PC-9 (cell line): ENCODE measurements around the gene PLIN4. TPM values are rescaled to one million over a fixed set of nuclear protein-coding genes. Genes with fewer than 3 reads are reported as not detected.

Experiments used
- BruUV-seq: library from RNA; stranded (reverse); fragments of 400-500 nt; replicated peaks from 2 replicates; lab custom pipeline; 2021; lab: Mats Ljungman, UMichigan
- CTCF ChIA-PET: fragments of 300-600 bp; sonication (Branson Sonifier 250); formaldehyde crosslinking; loops from one replicate; lab custom pipeline; 2022; ENCODE audit warnings: antibody characterized with exemption; lab: Charles Lee
- POLR2A ChIA-PET: fragments of 300-600 bp; sonication (Branson Sonifier 250); formaldehyde crosslinking; loops from one replicate; lab custom pipeline; 2022; ENCODE audit warnings: antibody characterized with exemption; ENCODE audit not compliant: unreplicated experiment; lab: Charles Lee
- DNase-seq, 2 experiments: peaks; one replicate each; pipeline versions ENCODE4 v3.0.0 to v3.0.0-alpha.2; 2015 to 2022; ENCODE audit warnings: mixed read lengths in 1 of 2
- H2AFZ ChIP-seq: fragments of 200-600 bp; sonication (generic); 2 replicates; pipeline ENCODE4 v1.8.1; 2017; ENCODE audit warnings: antibody characterized with exemption
- H3F3A ChIP-seq: fragments of 200-600 bp; sonication (generic); 2 replicates; pipeline ENCODE4 v1.8.1; 2017; ENCODE audit warnings: antibody characterized with exemption, mild to moderate bottlenecking, low read depth; ENCODE audit not compliant: insufficient read depth
- H3K27ac ChIP-seq: fragments of 200-600 bp; sonication (generic); 2 replicates; pipeline ENCODE4 v1.6.1; 2016; ENCODE audit warnings: mixed run types
- H3K27me3 ChIP-seq: fragments of 200-600 bp; sonication (generic); 2 replicates; pipeline ENCODE4 v1.6.1; 2016; ENCODE audit warnings: low read depth, mixed run types; ENCODE audit not compliant: insufficient read depth
- H3K36me3 ChIP-seq: fragments of 200-600 bp; sonication (generic); 2 replicates; pipeline ENCODE4 v1.6.1; 2016; ENCODE audit warnings: low read depth, mixed run types
- H3K4me1 ChIP-seq: fragments of 200-600 bp; sonication (generic); replicated peaks from 2 replicates; pipeline ENCODE4 v1.6.1; 2016; ENCODE audit warnings: mixed run types; ENCODE audit not compliant: insufficient read depth
- H3K4me2 ChIP-seq: fragments of 200-600 bp; sonication (generic); 2 replicates; pipeline ENCODE4 v1.6.1; 2017; ENCODE audit warnings: mixed run types
- H3K4me3 ChIP-seq: fragments of 200-600 bp; sonication (generic); 2 replicates; pipeline ENCODE4 v1.6.1; 2016; ENCODE audit warnings: mixed run types
- H3K79me2 ChIP-seq: fragments of 200-600 bp; sonication (generic); 2 replicates; pipeline ENCODE4 v1.6.1; 2017; ENCODE audit warnings: low read depth, mixed run types
- H3K9me2 ChIP-seq: fragments of 200-600 bp; sonication (generic); 2 replicates; pipeline ENCODE4 v1.8.1; 2017; ENCODE audit warnings: mild to moderate bottlenecking; ENCODE audit not compliant: insufficient read depth
- H3K9me3 ChIP-seq: fragments of 200-600 bp; sonication (generic); 2 replicates; pipeline ENCODE4 v1.8.1; 2016; ENCODE audit warnings: low read depth; ENCODE audit not compliant: insufficient read depth
- H4K20me1 ChIP-seq: fragments of 200-600 bp; sonication (generic); 2 replicates; pipeline ENCODE4 v1.8.1; 2017; ENCODE audit not compliant: insufficient read depth
- CTCF ChIP-seq: fragments of 200-600 bp; sonication (generic); conservative IDR thresholded peaks from 2 replicates; pipeline ENCODE4 v1.6.1; 2017; ENCODE audit warnings: mixed run types, antibody characterized with exemption, mild to moderate bottlenecking, moderate library complexity
- EZH2 ChIP-seq: fragments of 200-600 bp; sonication (generic); IDR thresholded peaks from 2 replicates; pipeline ENCODE4 v1.8.0; 2017; ENCODE audit warnings: antibody characterized with exemption, low read depth
- intact Hi-C: fragments of 100-400 bp; cut with micrococcal nuclease; formaldehyde crosslinking; loops from one replicate; pipeline ENCODE4 v1.10.0; 2022; ENCODE audit not compliant: unreplicated experiment
- total RNA-seq: library from RNA; stranded (reverse); gene quantifications from 2 replicates; pipeline ENCODE4 v1.2.3, GENCODE V29; 2021

PLIN4 gene
- total RNA-seq, 1 experiment from 2014 or later: 1.6 TPM

DNA sequence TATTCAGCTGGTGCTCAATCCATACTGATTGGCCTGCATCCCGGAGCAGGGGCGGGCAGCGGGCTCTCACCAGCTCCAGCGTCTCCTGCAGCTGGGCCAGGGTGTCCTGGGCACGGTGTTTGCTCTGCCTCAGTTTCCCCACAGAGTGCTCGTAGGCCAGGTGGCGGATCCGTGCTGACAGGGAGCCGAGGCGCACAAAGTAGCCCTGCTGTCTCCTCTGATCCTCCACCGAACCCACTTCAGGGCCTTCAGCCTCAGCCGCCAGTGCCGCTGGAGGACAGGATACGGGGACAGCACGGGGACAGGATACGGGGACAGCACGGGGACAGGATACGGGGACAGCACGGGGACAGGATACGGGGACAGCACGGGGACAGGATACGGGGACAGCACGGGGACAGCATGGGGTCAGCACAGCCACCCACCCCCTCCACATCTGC lies 7.3 kb upstream of the PLIN4 start:
- Histone ChIP-seq H3K79me2 (no peaks in the 10 kb centered on the region), H3K36me3 (no peaks in the 10 kb centered on the region), H4K20me1 (no peaks in the 10 kb centered on the region), H3K9me3 (no peaks in the 10 kb centered on the region), H3K4me3 (no peak overlapping the region), H3K27ac (no peak overlapping the region), H2AFZ (no peak overlapping the region), H3K4me2 (no peak overlapping the region), H3F3A (peaks cover 12% of the 10 kb centered on the region; the same call in 1 of the 2 replicates), H3K9me2 (no peaks in the 10 kb centered on the region), H3K27me3 (no peaks in the 10 kb centered on the region), H3K4me1 (peaks cover 16% of the 10 kb centered on the region)
- CTCF ChIA-PET: interaction anchor here (0.7 to 1.0 kb wide), 3 partner anchors 9 to 109 kb away, joined by 3 to 5 read pairs (median 5); partner anchors contain the start of gene PLIN5
- BruUV-seq: no TSS peak
- DNase-seq: no peak
- POLR2A ChIA-PET: no interaction called here
- no peak for TF ChIP-seq EZH2
- TF ChIP-seq CTCF: no peak
- intact Hi-C loops: no loop called here

GRCh38 chr19:4524808-4525562 lies 6.7 kb upstream of the PLIN4 start:
- intact Hi-C loops: loop anchor here (5.0 kb wide), 1 partner anchor 112 kb away; the partner anchor contains the start of gene TNFAIP8L1
- TF ChIP-seq EZH2: no peak
- TF ChIP-seq CTCF: peak; percentile 67
- no peak overlapping the region for H2AFZ ChIP-seq
- no TSS peak for BruUV-seq
- peaks cover 12% of the 10 kb centered on the region; the same call in 1 of the 2 replicates for H3F3A ChIP-seq
- H3K36me3 ChIP-seq: no peaks in the 10 kb centered on the region
- no peaks in the 10 kb centered on the region for H4K20me1 ChIP-seq
- H3K4me3 ChIP-seq: no peak overlapping the region
- H3K9me2 ChIP-seq: no peaks in the 10 kb centered on the region
- no peaks in the 10 kb centered on the region for H3K27me3 ChIP-seq
- H3K4me2 ChIP-seq: no peak overlapping the region
- H3K9me3 ChIP-seq: no peaks in the 10 kb centered on the region
- POLR2A ChIA-PET: interaction anchor here (0.6 kb wide), 1 partner anchor 526 kb away, joined by 3 read pairs; no protein-coding TSS in a partner anchor
- no peak overlapping the region for H3K27ac ChIP-seq
- CTCF ChIA-PET: interaction anchor here (0.7 to 1.0 kb wide), 3 partner anchors 8 to 109 kb away, joined by 3 to 5 read pairs (median 5); partner anchors contain the start of gene PLIN5
- peaks cover 16% of the 10 kb centered on the region for H3K4me1 ChIP-seq
- peak in 1 of 2 experiments; percentile 46 for DNase-seq
- H3K79me2 ChIP-seq: no peaks in the 10 kb centered on the region

DNA sequence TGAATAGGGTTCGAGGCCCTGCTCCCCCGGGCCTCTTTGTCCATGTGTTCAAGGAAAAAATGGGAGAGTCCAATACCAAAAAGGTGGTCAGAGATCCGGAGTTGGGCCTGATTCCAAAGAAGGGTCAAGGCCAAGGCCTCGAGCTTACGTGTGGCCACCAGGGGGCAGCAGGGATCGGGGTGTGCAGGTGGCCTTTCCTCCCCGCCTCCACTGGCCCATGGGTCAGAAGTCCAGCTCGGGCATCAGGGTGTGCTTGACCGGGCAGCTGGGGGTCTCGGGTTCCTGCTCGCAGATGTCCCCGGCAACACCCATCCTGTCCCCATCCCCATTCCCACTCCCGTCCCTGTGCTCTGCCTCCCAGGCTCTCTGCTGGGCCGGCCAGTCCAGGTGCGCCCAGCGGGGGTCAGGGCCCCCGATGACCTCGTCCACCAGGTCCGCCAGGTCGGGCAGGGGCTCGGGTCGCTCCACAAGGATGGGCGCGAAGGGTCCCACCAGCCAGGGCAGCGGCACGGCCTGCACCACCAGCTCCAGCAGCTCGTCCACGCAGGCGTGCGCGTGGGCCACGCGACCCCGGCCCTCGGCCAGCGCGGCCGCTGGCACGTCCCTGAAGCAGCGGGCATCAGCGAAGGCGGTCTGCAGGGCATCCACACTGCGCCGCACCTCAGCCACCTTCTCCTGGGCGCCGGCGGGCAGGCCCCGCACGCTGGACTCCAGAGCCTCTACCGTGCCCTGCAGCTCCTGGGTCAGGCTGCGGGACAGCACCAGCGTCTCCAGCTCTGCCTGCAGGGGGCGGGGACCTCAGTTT lies 5.2 kb upstream of the PLIN4 start:
- Histone ChIP-seq H3K9me2 (no peaks in the 10 kb centered on the region), H3K9me3 (no peaks in the 10 kb centered on the region), H3K79me2 (no peaks in the 10 kb centered on the region), H4K20me1 (no peaks in the 10 kb centered on the region), H3F3A (peaks cover 12% of the 10 kb centered on the region; the same call in 1 of the 2 replicates), H3K4me1 (peaks cover 24% of the 10 kb centered on the region), H3K27me3 (no peaks in the 10 kb centered on the region), H2AFZ (no peak overlapping the region), H3K4me3 (no peak overlapping the region), H3K36me3 (no peaks in the 10 kb centered on the region), H3K4me2 (no peak overlapping the region), H3K27ac (no peak overlapping the region)
- POLR2A ChIA-PET: interaction anchor here (0.6 kb wide), 1 partner anchor 902 kb away, joined by 24 read pairs; no protein-coding TSS in a partner anchor
- intact Hi-C loops: loop anchor here (5.0 kb wide), 1 partner anchor 114 kb away; the partner anchor contains the start of gene TNFAIP8L1
- BruUV-seq: no TSS peak
- peak in 1 of 2 experiments; percentile 46 for DNase-seq
- TF ChIP-seq EZH2: no peak
- TF ChIP-seq CTCF: peak; percentile 75
- CTCF ChIA-PET: interaction anchor here (0.6 to 1.5 kb wide), 4 partner anchors 12 to 259 kb away, joined by 4 to 12 read pairs (median 4); partner anchors contain the start of gene PLIN5
